Non-pigmented ciliary epithelial cell (primary cell): ENCODE data around the gene XYLT1.
A peak's percentile ranks its signal among the peaks of the same experiment; 100 is the strongest.

ENCODE experiments used
- DNase-seq: peaks from one replicate; pipeline ENCODE4 v3.0.0-alpha.2; 2010; ENCODE audit warnings: low read depth

Gene XYLT1

DNA sequence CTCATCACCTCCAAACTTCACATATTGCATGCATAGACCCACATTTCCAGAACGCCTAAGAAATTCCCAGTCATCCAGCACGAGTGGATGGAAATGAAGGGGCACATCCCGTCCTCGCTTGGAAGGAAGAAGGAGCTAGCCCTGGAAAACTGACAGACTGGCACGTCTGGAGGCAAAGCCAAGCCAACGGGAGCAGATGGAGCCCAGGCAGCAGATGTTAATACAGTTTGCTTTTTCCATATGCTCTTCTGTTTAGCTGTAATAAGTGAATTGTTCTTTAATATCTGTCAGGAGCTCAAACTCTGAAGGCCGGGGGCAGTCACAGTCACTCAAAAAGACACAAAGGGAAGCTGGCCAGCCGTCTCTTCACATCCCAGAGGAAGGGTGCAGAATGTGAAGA lies 187.7 kb downstream of the XYLT1 start:
- no peak for DNase-seq

DNA sequence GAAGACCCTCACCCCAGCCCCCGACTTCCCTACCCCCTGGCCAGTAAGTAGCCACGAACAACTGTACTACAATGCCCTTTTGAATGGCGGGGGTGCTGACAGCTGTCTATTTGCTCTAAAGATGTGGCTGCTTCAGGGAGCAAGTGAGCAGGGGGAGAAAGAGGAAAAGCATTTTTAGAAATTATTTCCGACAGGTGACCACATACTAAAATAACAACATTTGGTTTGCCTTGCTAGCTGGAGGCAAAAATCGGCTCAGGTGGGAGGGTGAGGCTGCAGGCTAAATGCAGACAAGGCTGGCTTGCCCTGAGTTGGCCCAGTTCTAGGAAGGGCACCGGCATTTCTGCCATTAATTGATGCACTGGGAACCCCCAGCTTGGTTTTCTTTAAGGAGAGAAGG lies 188.5 kb downstream of the XYLT1 start:
- no peak for DNase-seq

DNA sequence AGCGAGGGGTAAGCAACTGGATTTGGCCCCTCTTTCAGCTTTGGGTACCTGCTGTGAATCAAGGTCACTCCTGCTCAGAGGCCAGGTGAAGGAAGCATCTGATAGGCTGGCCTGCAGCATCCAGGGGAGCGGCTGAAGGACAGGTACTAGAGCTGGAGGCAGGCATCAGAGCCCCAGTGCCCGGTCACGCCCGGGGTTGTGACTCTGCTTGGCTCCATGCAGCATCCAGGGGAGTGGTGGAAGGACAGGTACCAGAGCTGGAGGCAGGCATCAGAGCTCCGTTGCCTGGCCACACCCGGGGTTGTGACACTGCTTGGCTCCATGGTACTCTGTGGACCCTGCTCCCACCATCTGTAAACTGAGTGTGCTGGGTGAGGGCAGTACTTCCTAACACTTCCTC lies 189.7 kb downstream of the XYLT1 start:
- no peak for DNase-seq

DNA sequence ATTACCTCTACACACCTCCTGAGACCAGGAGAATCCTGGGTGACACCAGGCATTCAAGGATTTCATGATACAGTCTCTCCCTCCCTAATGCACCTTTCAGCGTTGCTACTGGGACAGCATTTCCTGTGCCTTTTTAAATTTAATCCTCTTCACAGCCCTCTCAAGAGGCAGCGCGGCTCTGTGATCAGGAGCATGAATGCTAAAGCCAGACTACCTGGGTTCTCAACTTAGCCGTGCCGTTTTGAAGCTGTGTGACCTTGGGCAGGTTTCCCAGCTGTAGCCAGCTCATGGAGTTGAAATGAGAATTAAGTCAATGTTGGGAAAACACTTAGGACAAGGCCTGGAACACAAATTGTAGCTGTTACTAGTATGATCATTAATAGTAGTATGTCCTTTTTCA lies 191.8 kb downstream of the XYLT1 start:
- DNase-seq, result no peak

DNA sequence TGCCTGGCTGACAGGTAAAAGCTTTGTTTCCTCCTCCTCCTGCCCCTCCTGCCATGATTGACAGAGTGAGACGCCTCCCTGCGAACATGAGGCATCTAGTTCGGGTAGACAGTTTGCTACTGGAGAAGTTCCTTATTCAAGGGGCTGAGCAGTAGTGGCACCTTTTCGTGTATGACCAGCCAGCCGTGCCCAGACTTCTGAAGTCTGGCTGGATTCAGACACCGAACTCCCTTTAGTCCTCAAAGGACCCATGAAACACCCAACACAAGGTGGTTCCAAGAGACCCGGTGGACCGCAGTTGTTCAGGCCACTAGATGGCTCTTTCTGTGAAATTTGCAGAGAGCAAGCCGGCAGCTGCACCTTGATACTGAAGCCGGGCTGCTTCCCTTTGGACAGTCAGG lies 192.8 kb downstream of the XYLT1 start:
- DNase-seq, result no peak

DNA sequence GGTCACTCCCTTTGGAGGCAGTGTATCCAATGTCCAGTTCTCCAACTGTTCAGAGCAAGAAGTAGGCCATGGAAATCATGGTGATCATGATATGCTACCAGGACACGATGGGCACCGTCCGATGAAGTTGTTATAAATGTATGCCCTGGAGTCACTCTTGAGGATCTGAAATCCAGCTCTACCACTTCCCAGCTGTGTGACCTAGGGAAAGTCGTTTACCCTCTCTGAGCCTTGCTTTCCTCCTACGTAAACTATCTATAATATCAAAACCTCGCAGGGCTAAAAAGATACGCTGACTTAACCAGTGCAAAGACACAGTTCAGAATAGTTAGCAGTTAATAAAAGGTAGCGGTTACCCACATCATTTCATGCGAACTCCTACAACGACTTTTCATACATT lies 194.2 kb downstream of the XYLT1 start:
- no peak for DNase-seq

DNA sequence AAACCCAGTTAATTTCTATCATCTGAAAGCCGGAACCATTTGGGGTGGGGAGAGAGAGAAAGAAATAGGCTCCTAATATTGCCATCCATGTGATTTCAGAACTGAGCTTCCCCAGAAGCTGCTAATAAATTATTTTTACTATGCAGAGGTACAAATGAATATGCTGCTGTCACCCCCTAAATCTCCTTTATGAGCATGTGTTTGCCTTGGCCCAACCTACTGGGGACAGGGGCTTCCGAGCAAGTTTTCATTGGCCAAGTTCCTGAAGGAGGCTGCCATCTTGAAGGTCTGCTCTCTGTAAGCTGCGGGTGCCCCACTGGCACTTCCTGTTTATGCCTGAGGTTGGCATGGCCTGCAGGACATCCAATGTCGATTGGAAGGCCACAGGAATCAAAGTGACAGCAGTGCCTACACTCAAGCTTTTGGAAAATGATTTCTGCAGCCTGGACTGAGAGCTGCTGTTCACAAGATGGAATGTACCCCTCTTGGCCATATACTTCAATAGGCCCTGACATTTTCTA lies 194.7 kb downstream of the XYLT1 start:
- DNase-seq, result no peak

DNA sequence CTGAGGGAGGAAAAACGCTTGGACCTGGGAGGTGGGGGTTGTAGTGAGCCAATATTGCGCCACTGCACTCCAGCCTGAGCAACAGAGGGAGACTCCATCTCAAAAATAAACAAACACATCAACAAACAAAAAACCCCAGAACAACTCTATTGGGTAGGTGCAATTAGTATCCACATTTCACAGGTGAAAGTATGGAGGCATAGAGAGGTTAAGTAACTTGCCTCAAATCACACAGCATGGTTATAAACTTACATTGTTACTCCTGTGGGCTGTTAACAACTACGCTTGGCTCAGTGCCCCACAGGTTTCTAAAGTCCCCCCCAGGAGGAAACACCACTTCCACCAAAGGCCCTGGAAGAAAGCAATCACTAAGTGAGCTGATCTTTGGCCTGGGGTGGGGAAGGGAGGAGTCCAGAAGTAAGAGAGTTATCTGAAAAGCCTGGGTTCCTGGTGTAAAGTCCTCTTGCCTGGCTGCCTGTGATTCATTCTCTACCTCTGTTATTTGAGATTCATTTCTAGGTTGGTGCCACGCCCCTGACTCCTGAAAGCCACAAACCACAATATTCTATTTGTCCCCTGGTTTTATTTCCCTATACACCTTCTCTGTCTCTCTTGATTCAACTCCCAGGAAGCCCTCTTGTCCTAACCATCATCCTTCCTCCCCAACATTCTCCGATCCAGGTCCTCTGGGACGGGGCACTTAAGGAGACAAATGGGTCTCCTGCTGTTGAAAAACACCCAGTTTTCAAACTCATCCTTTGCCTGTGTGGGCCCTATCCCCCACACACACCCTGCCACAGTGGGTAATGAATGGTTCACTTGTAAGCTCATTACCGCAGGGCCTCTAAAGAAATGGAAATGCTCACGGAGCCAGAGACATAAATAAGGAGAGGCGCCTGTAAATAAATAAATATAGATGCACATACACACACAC lies 195.4 kb downstream of the XYLT1 start:
- DNase-seq, result no peak

DNA sequence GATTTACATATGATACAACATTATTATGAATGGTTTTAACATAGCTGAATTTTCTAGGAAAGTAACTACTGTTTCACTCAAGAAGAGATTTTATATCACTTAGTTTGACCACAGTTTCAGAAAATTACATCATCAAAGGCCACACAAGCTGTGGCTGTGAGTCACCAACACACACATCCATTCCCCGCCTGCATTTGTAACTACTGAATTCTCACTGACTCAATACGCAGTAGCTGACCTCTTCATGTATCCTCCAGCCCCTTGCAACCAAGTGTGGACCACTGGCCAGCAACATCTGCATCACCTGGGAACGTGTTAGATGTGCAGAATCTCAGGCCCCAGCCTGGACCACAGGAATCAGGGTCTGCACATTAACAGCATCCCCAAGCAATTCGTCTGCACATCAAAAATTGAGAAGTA lies 197.6 kb downstream of the XYLT1 start:
- DNase-seq, result peak; percentile 40

DNA sequence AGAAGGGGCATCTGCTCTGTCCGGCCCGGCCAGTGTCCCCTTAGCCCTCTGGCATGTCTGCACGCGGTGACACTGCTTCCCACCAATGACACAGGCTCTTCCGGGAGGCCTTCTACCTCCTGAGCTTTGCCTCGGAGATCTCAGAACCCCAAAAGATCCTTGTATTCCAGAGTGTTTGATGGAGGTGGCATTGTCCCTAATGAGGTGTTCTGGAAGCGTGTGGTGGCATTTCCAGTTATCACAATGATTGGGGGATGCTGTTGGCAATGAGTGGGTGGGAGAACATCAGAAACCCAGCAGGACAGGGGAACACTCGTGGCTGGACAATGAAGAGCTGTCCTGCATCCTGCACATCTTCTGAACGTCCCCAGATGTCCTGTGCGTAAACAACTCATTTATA lies 198.0 kb downstream of the XYLT1 start:
- DNase-seq, result no peak

DNA sequence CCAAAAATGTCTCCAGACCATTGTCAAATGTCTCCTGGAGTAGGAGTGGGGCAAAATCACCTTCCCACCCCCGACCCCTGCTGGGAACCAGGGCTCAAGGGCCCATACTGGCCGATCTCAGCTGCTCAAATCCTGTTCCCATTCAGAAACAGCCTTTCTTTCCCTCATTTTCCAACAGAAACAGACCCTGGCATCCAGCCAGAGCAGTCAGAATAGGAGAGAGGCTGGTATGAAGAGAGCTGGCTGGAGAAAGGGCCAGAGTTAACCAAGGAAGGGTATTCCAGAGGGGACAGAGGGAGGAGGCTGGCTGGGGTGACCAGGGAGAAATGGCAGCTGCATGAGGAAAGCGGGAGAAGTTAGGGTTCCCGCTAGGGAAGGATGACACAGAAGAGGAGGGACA lies 199.1 kb downstream of the XYLT1 start:
- no peak for DNase-seq

DNA sequence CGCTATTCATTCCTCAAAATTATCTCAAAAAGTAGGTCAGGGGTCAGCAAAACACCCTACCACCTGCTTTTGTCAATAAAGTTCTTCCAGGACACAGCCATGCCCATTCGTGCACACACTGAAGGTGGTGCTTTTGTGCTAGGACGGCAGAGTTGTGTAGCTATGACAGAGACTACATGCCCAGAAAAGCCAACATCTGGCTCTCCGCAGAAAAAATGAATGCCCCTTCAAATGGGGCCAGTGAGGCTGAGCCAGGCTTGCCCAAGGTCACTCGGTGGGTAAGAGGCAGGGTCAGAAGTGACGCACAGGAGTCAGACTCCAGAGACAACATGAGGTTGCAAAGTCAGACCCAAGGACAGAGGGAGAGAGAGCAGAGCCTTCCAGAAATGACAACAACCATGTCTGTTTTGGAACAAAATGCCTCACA lies 200.1 kb downstream of the XYLT1 start:
- DNase-seq, result no peak

DNA sequence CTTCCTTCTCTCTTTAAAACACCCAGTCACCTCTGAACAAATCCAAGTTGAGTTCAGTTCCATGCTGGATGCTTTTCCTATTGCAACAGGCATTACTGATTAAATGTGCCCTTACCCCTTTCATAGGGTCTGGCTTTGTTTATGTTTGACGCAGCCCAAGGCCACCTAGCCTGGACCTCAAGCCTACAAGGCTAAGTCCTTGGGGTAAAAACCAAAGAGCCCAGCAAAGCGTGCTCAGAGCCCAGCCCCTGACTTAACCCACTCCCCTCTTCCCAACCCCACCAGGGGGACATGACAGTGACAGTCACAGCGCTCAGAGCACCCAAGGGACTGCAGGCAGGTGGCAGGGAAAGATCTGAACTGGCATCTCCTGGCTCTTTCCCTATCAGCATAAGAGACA lies 200.6 kb downstream of the XYLT1 start:
- DNase-seq, result no peak

DNA sequence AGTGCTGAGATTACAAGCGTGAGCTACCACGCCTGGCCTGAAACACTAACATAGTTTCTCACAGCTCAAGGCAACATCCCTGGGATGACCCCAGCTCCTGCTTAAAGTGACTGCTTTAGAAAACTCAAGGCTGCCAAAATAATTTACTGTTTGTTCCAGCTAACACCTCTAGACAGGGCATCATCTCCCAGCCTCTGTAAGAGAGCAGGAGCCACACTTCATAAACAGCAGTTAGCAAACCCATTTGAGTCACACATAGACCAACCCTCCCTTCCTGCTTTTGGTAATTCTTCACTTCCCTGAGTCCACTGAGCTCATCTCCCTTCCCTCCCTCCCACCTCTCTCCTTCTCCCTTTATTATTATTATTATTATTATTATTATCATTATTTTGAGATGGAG lies 201.3 kb downstream of the XYLT1 start:
- no peak for DNase-seq

DNA sequence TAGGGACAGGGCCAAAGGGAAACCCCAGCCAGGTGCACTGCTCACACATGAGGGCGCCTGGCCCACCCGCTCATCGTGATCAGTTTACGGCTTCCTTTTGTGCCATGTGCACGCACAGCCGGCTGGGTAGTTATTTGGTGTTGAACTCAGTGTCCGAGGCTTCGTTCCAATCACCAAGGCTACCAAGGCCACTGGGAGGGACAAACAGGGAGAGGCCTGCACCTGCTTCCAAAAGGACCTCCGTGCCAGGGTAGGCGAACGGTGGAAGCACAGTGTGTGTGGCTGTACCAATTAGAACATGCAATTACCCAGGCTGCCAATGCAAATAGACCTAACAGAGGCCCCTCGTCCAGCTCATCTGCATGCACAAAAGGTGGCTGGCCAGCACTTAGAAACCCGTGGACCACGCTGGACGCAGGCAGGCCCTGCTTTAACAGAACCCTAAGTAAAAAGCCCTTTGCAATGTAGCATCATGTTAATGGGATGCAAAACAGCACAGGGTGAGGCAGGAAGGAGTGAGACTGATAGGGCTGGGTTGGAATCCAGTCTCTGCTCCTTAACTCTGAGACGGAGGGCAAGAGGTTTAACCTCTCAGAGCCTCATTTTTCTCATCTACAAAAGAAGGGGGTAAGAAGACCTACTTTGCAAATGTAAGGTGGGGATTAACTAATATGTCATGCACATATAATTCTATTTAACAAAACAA lies 204.0 kb downstream of the XYLT1 start:
- DNase-seq, result no peak

DNA sequence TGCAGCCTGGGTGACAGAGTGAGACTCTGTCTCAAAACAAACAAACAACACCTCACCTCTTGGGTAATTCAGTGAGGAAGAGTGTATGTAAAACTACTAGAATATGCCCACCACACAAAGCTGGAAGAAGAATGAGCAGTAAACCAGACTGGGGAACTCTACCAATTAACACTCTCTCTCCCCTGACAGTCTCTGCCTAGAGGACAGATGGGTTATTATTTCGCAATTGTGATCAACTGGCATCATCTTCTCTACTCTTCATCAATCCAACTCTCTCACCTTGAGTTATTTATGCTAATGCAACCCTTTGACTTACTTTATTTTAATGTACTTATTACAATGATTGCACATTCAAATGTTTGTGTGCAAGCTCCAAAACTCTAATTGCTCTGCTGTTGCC lies 205.6 kb downstream of the XYLT1 start:
- DNase-seq, result no peak

DNA sequence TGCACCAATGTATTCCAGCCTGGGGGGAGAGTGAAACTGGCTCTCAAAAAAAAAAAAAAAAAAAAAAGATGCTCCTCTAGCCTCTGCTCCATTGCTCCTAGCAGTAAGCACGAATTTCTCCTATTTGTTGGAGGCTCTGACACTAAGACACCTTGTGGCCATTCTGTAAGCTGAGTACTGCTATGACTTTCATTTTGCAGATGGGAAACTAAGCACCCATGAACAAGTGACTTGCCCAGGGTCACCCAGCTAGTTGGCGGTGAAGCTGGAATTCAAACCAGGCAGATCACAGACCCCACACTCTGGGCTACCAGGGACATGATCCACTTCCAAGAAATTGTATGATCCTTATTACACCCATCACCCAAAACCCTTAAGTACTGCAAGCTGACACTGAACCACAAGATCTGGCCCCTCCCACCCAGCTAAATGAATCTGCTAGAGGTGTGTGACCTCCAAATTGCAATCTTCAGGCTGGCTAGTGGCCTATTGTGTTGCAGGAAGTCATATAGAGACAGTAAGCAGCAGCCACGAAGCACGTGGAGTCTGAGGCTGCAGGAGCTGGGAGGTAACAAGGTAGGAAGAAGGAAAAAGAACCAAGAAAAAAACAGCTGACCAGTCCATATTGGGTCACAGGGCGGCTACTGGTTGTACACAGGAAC lies 209.4 kb downstream of the XYLT1 start:
- DNase-seq, result no peak

DNA sequence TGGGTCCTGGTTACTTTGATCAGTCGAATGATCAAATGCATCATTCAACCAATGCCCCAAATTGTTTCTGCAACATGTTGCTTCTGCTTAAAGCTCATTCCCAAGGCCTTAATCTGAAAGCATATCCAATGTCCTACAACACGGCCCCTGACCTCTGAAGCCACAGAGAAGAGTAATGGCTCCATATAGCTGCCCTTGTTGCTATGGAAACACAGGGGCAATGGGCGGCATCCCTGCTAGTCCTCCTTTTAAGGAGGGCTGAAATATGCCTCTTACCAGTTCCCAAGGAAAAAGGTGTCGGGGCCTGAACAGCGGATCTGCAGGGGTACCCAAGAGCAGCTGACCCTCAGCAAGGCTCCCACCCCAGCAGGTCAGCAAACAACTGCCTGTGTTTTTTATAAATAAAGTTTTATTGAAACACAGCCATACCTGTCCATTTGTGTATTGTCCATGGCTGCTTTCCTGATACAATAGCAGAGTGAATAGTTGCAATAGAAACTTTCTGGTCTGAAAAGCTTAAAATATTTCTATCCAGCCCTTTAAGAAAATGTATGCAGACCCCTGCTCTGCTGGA lies 210.4 kb downstream of the XYLT1 start:
- no peak for DNase-seq

DNA sequence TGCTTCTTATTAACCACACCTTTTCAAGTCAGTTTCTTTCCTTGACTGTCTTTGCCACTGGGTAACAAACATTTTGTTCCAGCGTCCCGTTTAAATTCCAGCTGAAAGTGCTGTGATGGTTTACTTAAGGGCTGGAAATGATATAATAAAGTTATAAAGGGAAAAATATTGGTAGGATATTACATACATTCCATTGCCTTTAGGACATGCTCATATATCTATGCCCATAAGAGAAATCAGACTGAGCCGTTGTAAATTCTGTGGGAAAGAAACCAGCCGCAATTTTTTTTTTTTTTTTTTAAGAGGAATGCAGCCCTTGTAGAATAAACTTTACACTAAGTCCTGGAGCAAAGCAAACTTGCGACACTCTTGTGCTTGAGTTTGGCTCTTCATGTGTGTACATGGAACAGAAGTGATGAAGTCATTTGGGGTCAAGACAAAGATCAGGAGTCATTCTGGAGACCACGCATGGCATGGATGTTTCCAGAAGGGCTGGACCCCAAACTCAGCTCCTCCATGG lies 210.9 kb downstream of the XYLT1 start:
- no peak for DNase-seq

DNA sequence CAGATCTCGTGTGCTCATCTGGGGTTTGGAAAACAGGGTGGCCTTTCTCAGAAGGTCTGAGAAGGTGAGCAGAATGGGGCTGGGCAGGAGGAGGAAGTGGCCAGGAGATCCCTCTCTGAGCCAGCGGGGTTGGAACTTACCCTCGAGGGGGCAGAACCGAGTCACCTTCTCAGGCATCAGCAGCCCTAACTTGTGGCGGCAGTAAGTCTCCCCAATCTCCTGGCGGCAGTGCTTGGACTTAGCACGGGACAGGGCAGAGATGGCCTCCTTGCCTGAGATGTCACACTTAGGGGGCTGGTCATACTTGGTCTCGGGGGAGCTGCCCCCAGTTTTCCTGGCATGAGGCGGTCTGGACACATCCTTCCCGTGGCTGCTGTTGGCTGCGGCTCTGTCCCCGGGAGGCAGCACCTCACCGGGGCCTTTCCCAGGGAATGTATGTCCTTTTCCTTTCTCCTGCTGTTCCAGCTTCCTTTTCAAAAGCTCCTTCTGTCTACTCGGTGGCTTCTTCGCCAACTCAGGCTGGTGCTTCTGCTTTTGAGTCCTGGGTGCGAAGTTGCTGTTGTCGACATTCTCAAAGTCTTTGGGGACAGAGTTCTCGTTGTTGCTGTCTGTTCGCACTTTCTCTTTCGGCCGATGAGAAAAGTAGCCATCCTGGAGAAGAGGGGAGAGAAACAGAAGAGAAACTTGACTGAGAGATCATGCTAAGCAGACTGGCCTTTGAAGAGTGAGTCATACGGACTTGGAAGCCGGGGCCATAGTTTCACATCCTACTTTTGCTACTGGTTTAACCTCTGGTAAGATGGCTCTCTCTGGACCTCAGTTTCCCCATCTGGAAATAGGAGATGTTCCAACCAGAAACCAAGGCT lies 211.7 kb downstream of the XYLT1 start:
- DNase-seq, result no peak

DNA sequence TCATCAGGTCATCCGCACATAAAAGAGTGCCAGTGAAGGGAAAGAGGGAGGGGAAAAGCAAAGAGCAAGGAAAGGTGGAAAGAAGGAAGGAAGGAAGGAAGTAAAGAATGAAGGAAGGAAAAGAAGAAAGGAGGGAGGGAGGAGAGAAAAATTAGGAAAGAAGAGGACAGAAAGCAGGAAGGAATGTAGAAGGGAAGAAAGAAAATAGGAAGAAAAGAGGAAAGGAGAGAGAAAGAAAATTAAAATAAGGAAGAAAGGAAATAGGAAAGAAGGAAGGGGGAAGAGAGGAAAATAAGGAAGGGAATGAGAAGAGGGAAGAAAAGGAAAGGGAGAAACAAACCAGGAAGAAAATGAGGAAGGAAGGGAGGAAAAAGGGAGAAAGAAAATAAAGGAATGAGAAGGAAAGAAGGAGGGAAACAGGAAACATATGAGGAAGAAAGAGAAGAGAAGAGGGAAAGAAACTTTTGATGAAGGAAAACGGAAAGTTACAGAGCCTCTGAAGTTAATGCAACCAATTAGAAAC lies 212.6 kb downstream of the XYLT1 start:
- DNase-seq, result no peak
